ENCODE data around the gene FGD5. TPM values are rescaled to one million over a fixed set of nuclear protein-coding genes. Genes with fewer than 3 reads are reported as not detected.

FGD5 gene
- total RNA-seq, 1 donor: under 0.01 TPM

DNA sequence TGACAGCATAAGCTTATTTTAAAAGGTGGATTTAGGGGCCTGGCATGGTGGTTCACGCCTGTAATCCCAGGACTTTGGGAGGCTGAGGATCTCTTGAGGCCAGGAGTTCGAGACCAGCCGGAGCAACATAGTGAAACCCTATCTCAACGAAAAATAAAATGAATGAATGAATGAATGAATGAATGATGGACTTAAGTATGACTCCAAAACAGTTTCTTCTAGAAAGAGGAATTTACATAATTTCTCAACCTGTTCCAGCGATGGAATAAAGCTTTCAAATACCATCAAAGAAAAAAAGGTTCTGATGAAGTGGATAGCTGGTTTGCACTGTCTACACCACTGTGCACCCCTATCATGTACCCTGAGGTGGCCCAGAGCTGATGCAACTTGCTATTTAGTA, 108.5 kb downstream of the FGD5 start:
- H3K4me3 ChIP-seq (ENCODE audit: low read depth, low read length): no peak overlapping the region
- no peak for TF ChIP-seq CTCF (IDR thresholded peaks at IDR 0.05; ENCODE audit: insufficient read depth, low read depth, low read length)
- DNase-seq (ENCODE audit: low read depth): no peak

DNA sequence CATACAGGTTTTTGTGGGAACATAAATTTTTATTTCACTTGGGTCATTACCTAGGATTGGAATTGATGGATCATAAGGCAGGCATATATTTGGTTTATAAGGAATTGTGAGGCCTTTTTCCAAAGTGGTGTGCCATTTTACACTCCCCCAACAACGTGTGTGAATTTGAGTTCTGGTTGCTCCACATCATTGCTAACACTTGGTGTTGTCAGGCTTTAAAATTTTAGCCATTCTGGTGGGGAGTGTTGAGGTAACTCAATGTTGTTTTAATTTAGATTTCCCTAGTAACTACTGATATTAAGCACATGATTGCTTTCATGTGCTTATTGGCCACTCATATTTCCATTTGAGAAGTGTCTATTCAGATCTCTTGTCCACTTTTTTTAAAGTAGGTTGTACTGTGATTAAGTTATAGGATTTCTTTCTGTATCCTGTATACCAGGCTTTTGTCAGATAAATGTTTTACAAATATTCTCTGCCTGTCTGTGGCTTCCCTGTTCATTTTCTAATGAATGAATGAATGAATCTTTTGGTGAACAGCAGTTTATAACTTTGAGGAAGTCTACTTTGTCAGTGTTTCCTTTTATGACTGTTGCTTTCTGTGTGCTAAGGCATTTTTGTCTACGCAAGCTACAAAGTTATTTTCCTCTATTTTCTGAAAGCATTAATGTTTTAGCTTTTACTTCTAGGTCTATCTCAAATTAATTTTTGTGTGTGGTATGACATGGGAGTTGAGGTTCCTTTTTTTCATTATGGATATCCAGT, 110.7 kb downstream of the FGD5 start:
- TF ChIP-seq CTCF (IDR thresholded peaks at IDR 0.05; ENCODE audit: insufficient read depth, low read depth, low read length): no peak
- no peak overlapping the region for H3K4me3 ChIP-seq (ENCODE audit: low read depth, low read length)
- DNase-seq (ENCODE audit: low read depth): no peak

DNA sequence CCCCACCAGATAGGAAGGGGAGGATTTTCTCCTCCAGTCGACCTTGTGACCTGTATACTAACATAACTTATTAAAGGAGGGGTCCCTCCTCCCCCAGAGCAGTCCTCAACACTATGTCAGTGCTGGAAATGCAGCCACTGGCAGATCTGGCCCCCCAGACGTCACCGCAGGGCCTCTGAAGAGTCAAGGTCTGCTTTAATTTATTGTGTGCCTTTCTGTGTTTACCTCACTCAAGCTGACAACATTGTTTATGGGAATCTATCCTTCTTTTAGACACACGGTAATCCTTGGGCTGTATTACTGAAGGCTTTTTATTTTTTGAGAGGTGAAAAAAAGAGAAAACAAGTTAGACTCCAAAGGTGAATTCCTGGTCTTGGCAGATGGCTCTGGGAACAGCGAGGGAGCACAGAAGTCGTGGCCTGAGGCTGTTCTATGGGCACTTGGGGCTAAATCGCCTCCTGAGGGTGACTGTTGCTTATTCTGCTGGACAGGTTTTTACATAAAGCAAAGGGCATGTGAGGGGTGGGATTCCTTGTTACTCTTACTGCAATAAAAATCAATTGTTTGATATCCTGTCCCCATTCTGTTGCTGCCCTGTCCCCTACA, 115.2 kb downstream of the FGD5 start:
- H3K4me3 ChIP-seq (ENCODE audit: low read depth, low read length): no peak overlapping the region
- no peak for TF ChIP-seq CTCF (IDR thresholded peaks at IDR 0.05; ENCODE audit: insufficient read depth, low read depth, low read length)
- no peak for DNase-seq (ENCODE audit: low read depth)

DNA sequence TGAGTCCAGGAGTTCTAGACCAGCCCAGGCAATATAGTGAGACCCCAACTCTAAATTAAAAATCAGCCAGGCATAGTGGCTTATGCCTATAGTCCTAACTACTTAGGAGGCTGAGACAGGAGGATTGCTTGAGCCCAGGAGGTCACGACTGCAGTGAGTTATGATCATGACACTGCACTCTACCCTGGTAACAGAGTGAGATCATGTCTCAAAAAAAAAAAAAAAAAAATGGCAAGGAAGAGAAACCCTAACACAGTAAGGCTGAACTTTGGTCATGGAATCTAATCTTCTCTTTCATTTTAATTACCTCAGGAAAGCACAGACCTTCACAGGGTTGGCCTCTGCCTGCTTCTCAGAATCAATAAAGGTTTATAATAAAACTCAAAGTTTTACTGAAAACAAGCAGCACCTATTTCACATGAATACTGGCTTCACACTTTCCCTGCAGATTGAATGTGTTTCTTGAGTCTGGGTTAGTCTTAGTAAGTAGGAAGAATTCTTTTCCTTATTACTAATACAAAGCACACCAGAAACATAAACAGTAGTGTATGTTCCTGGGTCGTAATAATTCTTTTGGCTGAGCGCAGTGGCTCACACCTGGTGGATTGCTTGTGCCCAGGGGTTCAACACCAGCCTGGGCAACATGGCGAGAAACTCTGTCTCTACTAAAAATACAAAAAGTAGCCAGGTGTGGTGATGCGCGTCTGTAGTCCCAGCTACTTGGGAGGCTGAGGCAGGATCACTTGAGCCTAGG, 117.0 kb downstream of the FGD5 start:
- H3K4me3 ChIP-seq (ENCODE audit: low read depth, low read length): no peak overlapping the region
- no peak for TF ChIP-seq CTCF (IDR thresholded peaks at IDR 0.05; ENCODE audit: insufficient read depth, low read depth, low read length)
- no peak for DNase-seq (ENCODE audit: low read depth)

DNA sequence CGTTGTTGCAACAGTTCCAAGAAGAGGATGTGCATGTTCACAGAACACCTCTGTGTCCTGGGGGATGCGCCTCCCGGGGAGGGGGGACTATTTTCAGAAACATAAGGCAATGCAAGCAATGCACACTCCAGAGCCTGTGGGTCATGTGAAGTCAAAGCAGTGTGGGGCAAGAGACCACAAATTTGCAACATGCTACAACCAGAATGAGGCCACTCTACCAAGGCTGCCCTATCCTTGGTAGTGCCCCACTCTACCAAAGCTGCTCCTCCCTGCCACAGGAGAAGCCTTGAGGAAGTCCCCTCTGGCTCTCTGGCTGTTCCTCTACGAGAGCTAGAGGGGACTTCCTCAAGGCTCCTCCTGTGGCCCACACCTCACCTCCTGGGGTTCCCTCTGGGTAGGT, 120.2 kb downstream of the FGD5 start:
- DNase-seq (ENCODE audit: low read depth): no peak
- no peak for TF ChIP-seq CTCF (IDR thresholded peaks at IDR 0.05; ENCODE audit: insufficient read depth, low read depth, low read length)
- H3K4me3 ChIP-seq (ENCODE audit: low read depth, low read length): no peak overlapping the region

DNA sequence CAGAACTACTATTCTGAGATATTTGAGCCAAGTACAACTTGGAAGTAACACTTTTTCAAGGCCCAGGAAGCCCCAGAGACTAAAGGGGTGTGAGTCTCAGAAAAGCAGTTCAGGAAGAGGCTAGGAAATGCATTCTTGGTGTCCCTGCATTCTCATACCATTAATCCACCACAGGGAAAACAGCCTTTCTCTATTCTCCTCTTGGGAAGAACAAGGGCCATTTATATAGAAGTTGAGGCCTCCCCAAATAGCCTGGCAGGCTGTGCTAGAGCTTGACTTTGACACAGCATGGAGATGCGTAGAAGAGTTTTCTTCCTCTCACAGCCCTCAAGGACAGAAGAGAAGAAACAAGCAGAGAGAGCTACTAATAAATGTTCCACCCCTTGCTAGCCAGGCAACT, 123.1 kb downstream of the FGD5 start:
- TF ChIP-seq CTCF (IDR thresholded peaks at IDR 0.05; ENCODE audit: insufficient read depth, low read depth, low read length): no peak
- no peak for DNase-seq (ENCODE audit: low read depth)
- no peak overlapping the region for H3K4me3 ChIP-seq (ENCODE audit: low read depth, low read length)

Measured in fibroblast of villous mesenchyme (primary cell).